ENCODE results near the gene ZNF616. TPM values are rescaled to one million over a fixed set of nuclear protein-coding genes. Genes with fewer than 3 reads are reported as not detected.

Gene ZNF616
- total RNA-seq, 1 donor from 2014 or later: 6.7 TPM

GRCh38 chr19:52141203-52141602, 1.5 kb upstream of the ZNF616 start:
- Mint-ChIP-seq H3K4me3 (no peak overlapping the region), H3K27ac (no peak overlapping the region), H3K27me3 (ENCODE audit: insufficient read depth) (no peaks in the 10 kb centered on the region), H3K9me3 (peaks cover 23% of the 10 kb centered on the region), H3K36me3 (ENCODE audit: low read depth) (peaks cover 9% of the 10 kb centered on the region), H3K4me1 (ENCODE audit: low read depth) (peaks cover 23% of the 10 kb centered on the region)
- intact Hi-C loops (cut with micrococcal nuclease): loop anchor here (5.0 kb wide), 1 partner anchor 386 kb away; the partner anchor contains the start of gene ZNF808
- DNase-seq (ENCODE audit: low spot score): no peak

GRCh38 chr19:52140032-52140710, 433 bp upstream of the ZNF616 start:
- intact Hi-C loops (cut with micrococcal nuclease): loop anchor here (1.0 to 5.0 kb wide), 5 partner anchors 31 to 1193 kb away; partner anchors contain the start of genes ZNF613, ZNF808, ZNF83 and ZNF836
- peak overlapping the region; percentile 98 for H3K4me3 Mint-ChIP-seq
- H3K36me3 Mint-ChIP-seq (ENCODE audit: low read depth): peaks cover 11% of the 10 kb centered on the region
- peaks cover 23% of the 10 kb centered on the region for H3K4me1 Mint-ChIP-seq (ENCODE audit: low read depth)
- H3K27ac Mint-ChIP-seq: peak overlapping the region; percentile 94
- peaks cover 26% of the 10 kb centered on the region for H3K9me3 Mint-ChIP-seq
- no peak for DNase-seq (ENCODE audit: low spot score)
- H3K27me3 Mint-ChIP-seq (ENCODE audit: insufficient read depth): no peaks in the 10 kb centered on the region

- intact Hi-C loops (cut with micrococcal nuclease): loop anchor here (1.0 to 5.0 kb wide), 8 partner anchors 44 to 964 kb away; partner anchors contain the start of genes ZNF160, ZNF432, ZNF614 and ZNF766
- Mint-ChIP-seq H3K36me3 (ENCODE audit: low read depth) (peaks cover 17% of the 10 kb centered on the region), H3K4me3 (peak overlapping the region; percentile 98), H3K27ac (peak overlapping the region; percentile 94), H3K4me1 (ENCODE audit: low read depth) (peaks cover 23% of the 10 kb centered on the region), H3K27me3 (ENCODE audit: insufficient read depth) (no peaks in the 10 kb centered on the region), H3K9me3 (peaks cover 33% of the 10 kb centered on the region)
- no peak for DNase-seq (ENCODE audit: low spot score)
Measured at GRCh38 chr19:52138983-52139251, 821 bp downstream of the ZNF616 start.

- no peaks in the 10 kb centered on the region for H3K27me3 Mint-ChIP-seq (ENCODE audit: insufficient read depth)
- H3K36me3 Mint-ChIP-seq (ENCODE audit: low read depth): peaks cover 20% of the 10 kb centered on the region
- H3K27ac Mint-ChIP-seq: peak overlapping the region; percentile 94
- peaks cover 35% of the 10 kb centered on the region for H3K9me3 Mint-ChIP-seq
- peaks cover 23% of the 10 kb centered on the region for H3K4me1 Mint-ChIP-seq (ENCODE audit: low read depth)
- DNase-seq (ENCODE audit: low spot score): peak; percentile 1
- H3K4me3 Mint-ChIP-seq: peak overlapping the region; percentile 98
- intact Hi-C loops (cut with micrococcal nuclease): loop anchor here (2.0 to 5.0 kb wide), 3 partner anchors 90 to 964 kb away; partner anchors contain the start of genes ZNF160, ZNF432 and ZNF614
Measured at GRCh38 chr19:52138278-52138982, 1.3 kb downstream of the ZNF616 start.

- H3K27ac Mint-ChIP-seq: no peak overlapping the region
- H3K27me3 Mint-ChIP-seq (ENCODE audit: insufficient read depth): no peaks in the 10 kb centered on the region
- H3K9me3 Mint-ChIP-seq: peaks cover 86% of the 10 kb centered on the region
- H3K4me3 Mint-ChIP-seq: no peak overlapping the region
- no peak for DNase-seq (ENCODE audit: low spot score)
- H3K36me3 Mint-ChIP-seq (ENCODE audit: low read depth): peaks cover 61% of the 10 kb centered on the region
- H3K4me1 Mint-ChIP-seq (ENCODE audit: low read depth): no peaks in the 10 kb centered on the region
- intact Hi-C loops (cut with micrococcal nuclease): no loop called here
Measured at GRCh38 chr19:52120286-52120685, 19.5 kb downstream of the ZNF616 start.

- Mint-ChIP-seq H3K27me3 (ENCODE audit: insufficient read depth) (no peaks in the 10 kb centered on the region), H3K9me3 (peaks cover 92% of the 10 kb centered on the region), H3K4me1 (ENCODE audit: low read depth) (no peaks in the 10 kb centered on the region), H3K27ac (no peak overlapping the region), H3K4me3 (no peak overlapping the region), H3K36me3 (ENCODE audit: low read depth) (peaks cover 38% of the 10 kb centered on the region)
- intact Hi-C loops (cut with micrococcal nuclease): no loop called here
- no peak for DNase-seq (ENCODE audit: low spot score)
Measured at GRCh38 chr19:52115526-52116053, 24.1 kb downstream of the ZNF616 start.

- Mint-ChIP-seq H3K27ac (no peak overlapping the region), H3K36me3 (ENCODE audit: low read depth) (peaks cover 29% of the 10 kb centered on the region), H3K9me3 (peaks cover 92% of the 10 kb centered on the region), H3K4me3 (no peak overlapping the region), H3K4me1 (ENCODE audit: low read depth) (no peaks in the 10 kb centered on the region), H3K27me3 (ENCODE audit: insufficient read depth) (no peaks in the 10 kb centered on the region)
- no peak for DNase-seq (ENCODE audit: low spot score)
- intact Hi-C loops (cut with micrococcal nuclease): no loop called here
Measured at GRCh38 chr19:52114691-52115090, 25.0 kb downstream of the ZNF616 start.

- H3K36me3 Mint-ChIP-seq (ENCODE audit: low read depth): peaks cover 19% of the 10 kb centered on the region
Measured at GRCh38 chr19:52112624-52113023, 27.1 kb downstream of the ZNF616 start.

GRCh38 chr19:52110780-52111179, 29.0 kb downstream of the ZNF616 start:
- peaks cover 81% of the 10 kb centered on the region for H3K9me3 Mint-ChIP-seq
- H3K27me3 Mint-ChIP-seq (ENCODE audit: insufficient read depth): no peaks in the 10 kb centered on the region
- peaks cover 7% of the 10 kb centered on the region for H3K36me3 Mint-ChIP-seq (ENCODE audit: low read depth)
- intact Hi-C loops (cut with micrococcal nuclease): no loop called here
- H3K4me3 Mint-ChIP-seq: no peak overlapping the region
- no peaks in the 10 kb centered on the region for H3K4me1 Mint-ChIP-seq (ENCODE audit: low read depth)
- DNase-seq (ENCODE audit: low spot score): no peak
- H3K27ac Mint-ChIP-seq: no peak overlapping the region

More at GRCh38 chr19:52112624-52113023, 27.1 kb downstream of the ZNF616 start:
- H3K27ac Mint-ChIP-seq: no peak overlapping the region
- intact Hi-C loops (cut with micrococcal nuclease): no loop called here
- no peaks in the 10 kb centered on the region for H3K4me1 Mint-ChIP-seq (ENCODE audit: low read depth)
- no peak for DNase-seq (ENCODE audit: low spot score)
- no peak overlapping the region for H3K4me3 Mint-ChIP-seq
- peaks cover 83% of the 10 kb centered on the region for H3K9me3 Mint-ChIP-seq
- no peaks in the 10 kb centered on the region for H3K27me3 Mint-ChIP-seq (ENCODE audit: insufficient read depth)

GRCh38 chr19:52102782-52103181, 37.0 kb downstream of the ZNF616 start:
- intact Hi-C loops (cut with micrococcal nuclease): no loop called here
- no peak overlapping the region for H3K27ac Mint-ChIP-seq
- DNase-seq (ENCODE audit: low spot score): no peak
- H3K4me3 Mint-ChIP-seq: no peak overlapping the region
- peaks cover 1% of the 10 kb centered on the region for H3K36me3 Mint-ChIP-seq (ENCODE audit: low read depth)
- peaks cover 39% of the 10 kb centered on the region for H3K9me3 Mint-ChIP-seq
- no peaks in the 10 kb centered on the region for H3K27me3 Mint-ChIP-seq (ENCODE audit: insufficient read depth)
- H3K4me1 Mint-ChIP-seq (ENCODE audit: low read depth): no peaks in the 10 kb centered on the region

- Mint-ChIP-seq H3K4me3 (no peak overlapping the region), H3K4me1 (ENCODE audit: low read depth) (no peaks in the 10 kb centered on the region), H3K27me3 (ENCODE audit: insufficient read depth) (no peaks in the 10 kb centered on the region), H3K27ac (no peak overlapping the region), H3K36me3 (ENCODE audit: low read depth) (peaks cover 1% of the 10 kb centered on the region), H3K9me3 (peaks cover 39% of the 10 kb centered on the region)
- DNase-seq (ENCODE audit: low spot score): no peak
- intact Hi-C loops (cut with micrococcal nuclease): no loop called here
Measured at GRCh38 chr19:52101866-52102562, 37.7 kb downstream of the ZNF616 start.

GRCh38 chr19:52099497-52100138, 40.1 kb downstream of the ZNF616 start:
- no peak overlapping the region for H3K27ac Mint-ChIP-seq
- no peaks in the 10 kb centered on the region for H3K27me3 Mint-ChIP-seq (ENCODE audit: insufficient read depth)
- H3K36me3 Mint-ChIP-seq (ENCODE audit: low read depth): peaks cover 8% of the 10 kb centered on the region
- peaks cover 10% of the 10 kb centered on the region for H3K4me1 Mint-ChIP-seq (ENCODE audit: low read depth)
- no peak for DNase-seq (ENCODE audit: low spot score)
- H3K4me3 Mint-ChIP-seq: no peak overlapping the region
- peaks cover 53% of the 10 kb centered on the region for H3K9me3 Mint-ChIP-seq
- intact Hi-C loops (cut with micrococcal nuclease): no loop called here

Measured in activated T-helper 1 cell treated with anti-CD3 and anti-CD28 coated beads, Interleukin-12 subunit alpha, Interleukin-12 subunit beta, Interleukin-2, Interleukin-4 antibody, amounts not matched to agents 30 ng/mL and 10 ng/mL and 1 ng/mL, durations not matched to agents 14 hours and 24 hours and 36 hours (primary cell).